ENCODE measurements around the gene SEMA6D.

The SEMA6D gene

GRCh38 chr15:47768735-47769134 lies 51.4 kb downstream of the SEMA6D start:
- TF ChIP-seq CTCF (conservative IDR thresholded peaks at IDR 0.05): no peak

GRCh38 chr15:47769166-47769565 lies 51.9 kb downstream of the SEMA6D start:
- H3K27ac ChIP-seq: no peak overlapping the region

More at GRCh38 chr15:47768735-47769134, 51.4 kb downstream of the SEMA6D start:
- H3K27ac ChIP-seq: no peak overlapping the region

GRCh38 chr15:47773143-47773542 lies 55.8 kb downstream of the SEMA6D start:
- no peak for TF ChIP-seq CTCF (conservative IDR thresholded peaks at IDR 0.05)
- H3K27ac ChIP-seq: no peak overlapping the region

More at GRCh38 chr15:47769166-47769565, 51.9 kb downstream of the SEMA6D start:
- TF ChIP-seq CTCF (conservative IDR thresholded peaks at IDR 0.05): no peak

- TF ChIP-seq CTCF (conservative IDR thresholded peaks at IDR 0.05): no peak
- H3K27ac ChIP-seq: no peak overlapping the region
Observed at GRCh38 chr15:47778263-47778770, 61.0 kb downstream of the SEMA6D start.

- TF ChIP-seq CTCF (conservative IDR thresholded peaks at IDR 0.05): no peak
- no peak overlapping the region for H3K27ac ChIP-seq
Observed at GRCh38 chr15:47780971-47781370, 63.7 kb downstream of the SEMA6D start.

GRCh38 chr15:47781527-47781926 lies 64.2 kb downstream of the SEMA6D start:
- TF ChIP-seq CTCF (conservative IDR thresholded peaks at IDR 0.05): no peak

GRCh38 chr15:47784820-47785219 lies 67.5 kb downstream of the SEMA6D start:
- H3K27ac ChIP-seq: no peak overlapping the region
- TF ChIP-seq CTCF (conservative IDR thresholded peaks at IDR 0.05): no peak

More at GRCh38 chr15:47781527-47781926, 64.2 kb downstream of the SEMA6D start:
- no peak overlapping the region for H3K27ac ChIP-seq
